H1 (cell line): Measurements from ENCODE around the gene TFAP2B. TPM values are rescaled to one million over a fixed set of nuclear protein-coding genes. Genes with fewer than 3 reads are reported as not detected.

ENCODE experiments used
- BRCA1 ChIP-seq: IDR thresholded peaks from 2 replicates; pipeline ENCODE4 v1.6.1; 2012; ENCODE audit warnings: low read depth, low read length, improper control_type of control experiment
- EP300 ChIP-seq, 2 experiments: IDR thresholded peaks; 1 replicate in 1 of 2; 2 replicates in 1 of 2; pipeline ENCODE4 v1.6.1; 2011 to 2012; ENCODE audit warnings: low read depth in 2 of 2, low read length in 2 of 2, mild to moderate bottlenecking in 2 of 2, borderline replicate concordance in 1 of 2, inconsistent platforms in 1 of 2, moderate library complexity in 1 of 2
- GABPA ChIP-seq: IDR thresholded peaks from 2 replicates; pipeline ENCODE4 v1.6.1; 2011; ENCODE audit warnings: mild to moderate bottlenecking, low read length, moderate library complexity, borderline replicate concordance; ENCODE audit not compliant: insufficient read depth
- HDAC2 ChIP-seq, 2 experiments: fragments of 300-600 bp in 1 of 2; sonication (generic) in 1 of 2; IDR thresholded peaks; 2 replicates each; pipeline ENCODE4 v1.6.1; 2011 to 2012; ENCODE audit warnings: low read depth in 2 of 2, low read length in 2 of 2, mild to moderate bottlenecking in 2 of 2, moderate library complexity in 2 of 2, borderline replicate concordance in 1 of 2, inconsistent platforms in 1 of 2
- RFX5 ChIP-seq: IDR thresholded peaks from 2 replicates; pipeline ENCODE4 v1.6.1; 2011; ENCODE audit warnings: low read depth, low read length, improper control_type of control experiment, borderline replicate concordance
- SUZ12 ChIP-seq: fragments of 200-600 bp; sonication (generic); IDR thresholded peaks from 2 replicates; pipeline ENCODE4 v1.6.1; 2012; ENCODE audit warnings: mild to moderate bottlenecking, inconsistent platforms, low read length, moderate library complexity, mixed read lengths
- polyA plus RNA-seq, 7 experiments: library from polyadenylated mRNA; depleted of rRNA in 3 of 7; stranded (reverse) in 5 of 7; unstranded in 2 of 7; fragments of >200 nt in 5 of 7; fragments of 200-250 nt in 2 of 7; gene quantifications; 1 replicate in 5 of 7; 2 replicates in 1 of 7; 4 replicates in 1 of 7; pipeline versions ENCODE4 v1.2.1 to v1.2.3, GENCODE V29; 2011 to 2013; ENCODE audit warnings: missing spikeins in 2 of 7, mixed read lengths in 2 of 7
- total RNA-seq: library from RNA; stranded (reverse); fragmentation: NEBNext Ultra II Directional; extraction: Animal tissue kit (Norgen Biotek cat#: 25700); gene quantifications from 2 replicates; pipeline ENCODE4 v1.2.1, GENCODE V29; 2021
- TF ChIP-seq, protein P1 (sequence below): fragments of 300-600 bp; sonication (generic); IDR thresholded peaks from 2 replicates; pipeline ENCODE4 v1.7.1; 2012; ENCODE audit warnings: low read length, moderate library complexity, mild to moderate bottlenecking, inconsistent platforms; ENCODE audit not compliant: insufficient replicate concordance
- TF ChIP-seq, protein P2 (sequence below): IDR thresholded peaks from 2 replicates; pipeline ENCODE4 v1.6.1; 2012; ENCODE audit warnings: inconsistent platforms

Gene TFAP2B
- total and polyA plus RNA-seq, 2 of the 8 experiments (the other 6 are each of a cell fraction or from before 2014, with no cell fraction given) = not detected

- TF ChIP-seq, protein P1, sequence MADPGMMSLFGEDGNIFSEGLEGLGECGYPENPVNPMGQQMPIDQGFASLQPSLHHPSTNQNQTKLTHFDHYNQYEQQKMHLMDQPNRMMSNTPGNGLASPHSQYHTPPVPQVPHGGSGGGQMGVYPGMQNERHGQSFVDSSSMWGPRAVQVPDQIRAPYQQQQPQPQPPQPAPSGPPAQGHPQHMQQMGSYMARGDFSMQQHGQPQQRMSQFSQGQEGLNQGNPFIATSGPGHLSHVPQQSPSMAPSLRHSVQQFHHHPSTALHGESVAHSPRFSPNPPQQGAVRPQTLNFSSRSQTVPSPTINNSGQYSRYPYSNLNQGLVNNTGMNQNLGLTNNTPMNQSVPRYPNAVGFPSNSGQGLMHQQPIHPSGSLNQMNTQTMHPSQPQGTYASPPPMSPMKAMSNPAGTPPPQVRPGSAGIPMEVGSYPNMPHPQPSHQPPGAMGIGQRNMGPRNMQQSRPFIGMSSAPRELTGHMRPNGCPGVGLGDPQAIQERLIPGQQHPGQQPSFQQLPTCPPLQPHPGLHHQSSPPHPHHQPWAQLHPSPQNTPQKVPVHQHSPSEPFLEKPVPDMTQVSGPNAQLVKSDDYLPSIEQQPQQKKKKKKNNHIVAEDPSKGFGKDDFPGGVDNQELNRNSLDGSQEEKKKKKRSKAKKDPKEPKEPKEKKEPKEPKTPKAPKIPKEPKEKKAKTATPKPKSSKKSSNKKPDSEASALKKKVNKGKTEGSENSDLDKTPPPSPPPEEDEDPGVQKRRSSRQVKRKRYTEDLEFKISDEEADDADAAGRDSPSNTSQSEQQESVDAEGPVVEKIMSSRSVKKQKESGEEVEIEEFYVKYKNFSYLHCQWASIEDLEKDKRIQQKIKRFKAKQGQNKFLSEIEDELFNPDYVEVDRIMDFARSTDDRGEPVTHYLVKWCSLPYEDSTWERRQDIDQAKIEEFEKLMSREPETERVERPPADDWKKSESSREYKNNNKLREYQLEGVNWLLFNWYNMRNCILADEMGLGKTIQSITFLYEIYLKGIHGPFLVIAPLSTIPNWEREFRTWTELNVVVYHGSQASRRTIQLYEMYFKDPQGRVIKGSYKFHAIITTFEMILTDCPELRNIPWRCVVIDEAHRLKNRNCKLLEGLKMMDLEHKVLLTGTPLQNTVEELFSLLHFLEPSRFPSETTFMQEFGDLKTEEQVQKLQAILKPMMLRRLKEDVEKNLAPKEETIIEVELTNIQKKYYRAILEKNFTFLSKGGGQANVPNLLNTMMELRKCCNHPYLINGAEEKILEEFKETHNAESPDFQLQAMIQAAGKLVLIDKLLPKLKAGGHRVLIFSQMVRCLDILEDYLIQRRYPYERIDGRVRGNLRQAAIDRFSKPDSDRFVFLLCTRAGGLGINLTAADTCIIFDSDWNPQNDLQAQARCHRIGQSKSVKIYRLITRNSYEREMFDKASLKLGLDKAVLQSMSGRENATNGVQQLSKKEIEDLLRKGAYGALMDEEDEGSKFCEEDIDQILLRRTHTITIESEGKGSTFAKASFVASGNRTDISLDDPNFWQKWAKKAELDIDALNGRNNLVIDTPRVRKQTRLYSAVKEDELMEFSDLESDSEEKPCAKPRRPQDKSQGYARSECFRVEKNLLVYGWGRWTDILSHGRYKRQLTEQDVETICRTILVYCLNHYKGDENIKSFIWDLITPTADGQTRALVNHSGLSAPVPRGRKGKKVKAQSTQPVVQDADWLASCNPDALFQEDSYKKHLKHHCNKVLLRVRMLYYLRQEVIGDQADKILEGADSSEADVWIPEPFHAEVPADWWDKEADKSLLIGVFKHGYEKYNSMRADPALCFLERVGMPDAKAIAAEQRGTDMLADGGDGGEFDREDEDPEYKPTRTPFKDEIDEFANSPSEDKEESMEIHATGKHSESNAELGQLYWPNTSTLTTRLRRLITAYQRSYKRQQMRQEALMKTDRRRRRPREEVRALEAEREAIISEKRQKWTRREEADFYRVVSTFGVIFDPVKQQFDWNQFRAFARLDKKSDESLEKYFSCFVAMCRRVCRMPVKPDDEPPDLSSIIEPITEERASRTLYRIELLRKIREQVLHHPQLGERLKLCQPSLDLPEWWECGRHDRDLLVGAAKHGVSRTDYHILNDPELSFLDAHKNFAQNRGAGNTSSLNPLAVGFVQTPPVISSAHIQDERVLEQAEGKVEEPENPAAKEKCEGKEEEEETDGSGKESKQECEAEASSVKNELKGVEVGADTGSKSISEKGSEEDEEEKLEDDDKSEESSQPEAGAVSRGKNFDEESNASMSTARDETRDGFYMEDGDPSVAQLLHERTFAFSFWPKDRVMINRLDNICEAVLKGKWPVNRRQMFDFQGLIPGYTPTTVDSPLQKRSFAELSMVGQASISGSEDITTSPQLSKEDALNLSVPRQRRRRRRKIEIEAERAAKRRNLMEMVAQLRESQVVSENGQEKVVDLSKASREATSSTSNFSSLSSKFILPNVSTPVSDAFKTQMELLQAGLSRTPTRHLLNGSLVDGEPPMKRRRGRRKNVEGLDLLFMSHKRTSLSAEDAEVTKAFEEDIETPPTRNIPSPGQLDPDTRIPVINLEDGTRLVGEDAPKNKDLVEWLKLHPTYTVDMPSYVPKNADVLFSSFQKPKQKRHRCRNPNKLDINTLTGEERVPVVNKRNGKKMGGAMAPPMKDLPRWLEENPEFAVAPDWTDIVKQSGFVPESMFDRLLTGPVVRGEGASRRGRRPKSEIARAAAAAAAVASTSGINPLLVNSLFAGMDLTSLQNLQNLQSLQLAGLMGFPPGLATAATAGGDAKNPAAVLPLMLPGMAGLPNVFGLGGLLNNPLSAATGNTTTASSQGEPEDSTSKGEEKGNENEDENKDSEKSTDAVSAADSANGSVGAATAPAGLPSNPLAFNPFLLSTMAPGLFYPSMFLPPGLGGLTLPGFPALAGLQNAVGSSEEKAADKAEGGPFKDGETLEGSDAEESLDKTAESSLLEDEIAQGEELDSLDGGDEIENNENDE = no peak
- TF ChIP-seq SUZ12 (peak; percentile 99), GABPA (no peak), BRCA1 (no peak), EP300 (IDR thresholded peaks at IDR 0.05; ENCODE audit: borderline replicate concordance in 1 of 2, low read depth in 2 of 2, low read length in 2 of 2) (no peak), HDAC2 (IDR thresholded peaks at IDR 0.05; ENCODE audit: borderline replicate concordance in 1 of 2, low read depth in 2 of 2, low read length in 2 of 2) (no peak), RFX5 (no peak)
- TF ChIP-seq, protein P2, sequence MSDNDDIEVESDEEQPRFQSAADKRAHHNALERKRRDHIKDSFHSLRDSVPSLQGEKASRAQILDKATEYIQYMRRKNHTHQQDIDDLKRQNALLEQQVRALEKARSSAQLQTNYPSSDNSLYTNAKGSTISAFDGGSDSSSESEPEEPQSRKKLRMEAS = peak; percentile 10
Measured at GRCh38 chr6:50819904-50820868, 1.5 kb downstream of the TFAP2B start (continued).
